ENCODE data around the gene STK32C. TPM values are rescaled to one million over a fixed set of nuclear protein-coding genes. Genes with fewer than 3 reads are reported as not detected.

STK32C gene
- total RNA-seq, 1 donor from 2014 or later = 4.7 TPM

GRCh38 chr10:132276179-132276675 lies 31.5 kb downstream of the STK32C start:
- intact Hi-C loops (cut with DNase I) = no loop called here
- H3K9me3 ChIP-seq = no peaks in the 10 kb centered on the region
- TF ChIP-seq POLR2A (IDR thresholded peaks at IDR 0.05) = no peak
- TF ChIP-seq CTCF (IDR thresholded peaks at IDR 0.05) = no peak
- no peak for TF ChIP-seq POLR2AphosphoS5 (IDR thresholded peaks at IDR 0.05; ENCODE audit: insufficient read depth in 1 of 2, low read depth in 1 of 2)
- no peaks in the 10 kb centered on the region for H3K27me3 ChIP-seq
- no peaks in the 10 kb centered on the region for H3K36me3 ChIP-seq
- no peak for DNase-seq (ENCODE audit: extremely low spot score in 2 of 2)
- no peak overlapping the region for H3K27ac ChIP-seq
- H3K4me3 ChIP-seq = no peak overlapping the region
- no peaks in the 10 kb centered on the region for H3K4me1 ChIP-seq

DNA sequence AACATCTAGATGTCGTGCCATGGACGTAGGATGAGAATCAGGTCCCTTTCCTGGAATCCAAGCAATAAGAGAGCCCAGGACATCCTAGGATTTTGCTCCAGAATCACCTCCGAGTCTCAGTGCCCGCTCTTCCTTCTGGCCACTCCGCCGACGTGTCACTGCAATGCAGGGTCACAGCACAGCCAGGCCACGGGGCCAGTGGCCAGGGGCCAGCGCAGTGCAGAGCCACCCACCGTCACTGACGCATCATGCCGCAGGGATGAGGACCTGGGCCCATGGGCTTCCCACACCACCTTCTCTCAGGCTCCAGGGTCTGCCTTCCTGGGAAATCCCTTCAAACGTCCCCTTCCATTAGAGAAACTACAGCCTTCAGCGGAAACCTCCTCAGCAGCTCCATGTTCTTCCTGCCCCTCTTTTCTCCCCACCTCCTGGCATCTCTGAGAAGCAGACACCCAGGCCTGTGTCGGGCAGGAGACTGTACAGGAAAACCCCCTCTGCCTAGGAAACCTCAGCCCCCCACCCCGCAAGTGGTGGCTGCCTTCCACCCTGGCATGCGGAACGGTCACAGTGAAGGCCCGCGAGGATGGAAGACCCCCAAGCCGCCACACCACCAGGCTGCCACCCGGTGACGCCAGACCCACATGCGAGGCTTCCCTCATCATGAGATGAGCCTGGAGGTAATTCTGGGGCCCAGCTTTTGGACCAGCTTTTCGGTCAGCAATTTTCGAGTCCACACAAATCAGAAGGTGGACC lies 32.1 kb downstream of the STK32C start:
- no peak for DNase-seq (ENCODE audit: extremely low spot score in 2 of 2)
- intact Hi-C loops (cut with DNase I) = no loop called here
- Histone ChIP-seq H3K9me3 (no peaks in the 10 kb centered on the region), H3K4me1 (no peaks in the 10 kb centered on the region), H3K27ac (no peak overlapping the region), H3K36me3 (no peaks in the 10 kb centered on the region), H3K27me3 (no peaks in the 10 kb centered on the region), H3K4me3 (no peak overlapping the region)
- no peak for TF ChIP-seq POLR2A (IDR thresholded peaks at IDR 0.05)
- no peak for TF ChIP-seq CTCF (IDR thresholded peaks at IDR 0.05)
- TF ChIP-seq POLR2AphosphoS5 (IDR thresholded peaks at IDR 0.05; ENCODE audit: insufficient read depth in 1 of 2, low read depth in 1 of 2) = no peak

DNA sequence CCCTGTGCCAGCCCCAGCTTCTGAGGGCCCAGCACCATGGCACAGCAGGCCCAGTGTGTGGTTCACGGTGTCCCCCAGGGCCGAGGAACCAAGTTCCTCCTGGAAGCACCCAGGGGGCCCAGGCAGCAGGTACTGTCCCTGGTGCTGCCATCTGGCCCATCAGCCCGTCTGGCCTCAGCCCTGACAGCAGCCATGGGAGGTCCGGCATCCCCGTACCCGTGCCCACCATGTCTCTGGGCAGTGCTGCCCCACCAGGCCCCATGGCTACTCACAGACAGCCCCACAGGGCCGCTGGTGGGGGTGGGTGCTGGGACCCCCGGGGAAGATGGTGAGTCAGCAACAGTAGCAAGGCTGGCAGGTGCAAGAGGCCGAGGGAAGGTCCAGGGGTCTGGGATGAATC lies 32.8 kb downstream of the STK32C start:
- Histone ChIP-seq H3K9me3 (no peaks in the 10 kb centered on the region), H3K4me3 (no peak overlapping the region), H3K27me3 (no peaks in the 10 kb centered on the region), H3K36me3 (no peaks in the 10 kb centered on the region), H3K4me1 (no peaks in the 10 kb centered on the region), H3K27ac (no peak overlapping the region)
- DNase-seq (ENCODE audit: extremely low spot score in 2 of 2) = no peak
- TF ChIP-seq POLR2A (IDR thresholded peaks at IDR 0.05) (no peak), POLR2AphosphoS5 (IDR thresholded peaks at IDR 0.05; ENCODE audit: insufficient read depth in 1 of 2, low read depth in 1 of 2) (no peak), CTCF (IDR thresholded peaks at IDR 0.05) (no peak)
- intact Hi-C loops (cut with DNase I) = no loop called here

DNA sequence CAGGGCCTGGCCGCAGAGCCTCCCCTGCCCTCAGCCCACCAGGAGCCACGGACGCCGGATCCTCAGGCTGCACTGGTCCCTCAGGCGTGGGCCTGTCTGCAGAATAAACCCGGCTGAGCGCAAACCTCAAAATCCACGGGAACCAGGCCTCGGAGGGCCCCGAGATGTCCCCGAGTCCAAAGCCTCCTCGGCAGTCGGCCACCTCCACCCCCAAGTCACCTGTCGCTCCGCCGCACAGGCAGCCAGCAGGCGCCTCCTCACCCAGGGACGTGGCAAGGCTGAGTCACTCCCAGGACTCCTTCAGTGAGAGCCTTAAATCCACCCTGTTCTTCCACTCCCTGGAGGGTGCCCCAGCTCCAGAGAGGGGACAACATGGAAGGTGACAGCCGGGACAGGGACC lies 33.2 kb downstream of the STK32C start:
- no peak overlapping the region for H3K27ac ChIP-seq
- no peaks in the 10 kb centered on the region for H3K36me3 ChIP-seq
- TF ChIP-seq POLR2AphosphoS5 (IDR thresholded peaks at IDR 0.05; ENCODE audit: insufficient read depth in 1 of 2, low read depth in 1 of 2) = no peak
- no peak for TF ChIP-seq CTCF (IDR thresholded peaks at IDR 0.05)
- no peak for TF ChIP-seq POLR2A (IDR thresholded peaks at IDR 0.05)
- no peak for DNase-seq (ENCODE audit: extremely low spot score in 2 of 2)
- intact Hi-C loops (cut with DNase I) = no loop called here
- H3K4me1 ChIP-seq = no peaks in the 10 kb centered on the region
- H3K9me3 ChIP-seq = no peaks in the 10 kb centered on the region
- H3K27me3 ChIP-seq = no peaks in the 10 kb centered on the region
- no peak overlapping the region for H3K4me3 ChIP-seq

- Histone ChIP-seq H3K4me3 (no peak overlapping the region), H3K27ac (no peak overlapping the region), H3K27me3 (no peaks in the 10 kb centered on the region), H3K36me3 (no peaks in the 10 kb centered on the region), H3K4me1 (no peaks in the 10 kb centered on the region), H3K9me3 (no peaks in the 10 kb centered on the region)
- intact Hi-C loops (cut with DNase I) = no loop called here
- DNase-seq (ENCODE audit: extremely low spot score in 2 of 2) = no peak
- TF ChIP-seq CTCF (IDR thresholded peaks at IDR 0.05) = no peak
- TF ChIP-seq POLR2A (IDR thresholded peaks at IDR 0.05) = no peak
- no peak for TF ChIP-seq POLR2AphosphoS5 (IDR thresholded peaks at IDR 0.05; ENCODE audit: insufficient read depth in 1 of 2, low read depth in 1 of 2)
Observed at GRCh38 chr10:132273966-132274365, 33.8 kb downstream of the STK32C start.
